ENCODE data around the gene RIPOR1. TPM values are rescaled to one million over a fixed set of nuclear protein-coding genes. Genes with fewer than 3 reads are reported as not detected.

The RIPOR1 gene
- total RNA-seq, 1 donor from 2014 or later: 116 TPM

- H3K9ac ChIP-seq (ENCODE audit: low read length): peak overlapping the region; percentile 99
- peaks cover 28% of the 10 kb centered on the region for H4K20me1 ChIP-seq (ENCODE audit: insufficient read depth, low read length)
- H3K4me3 Mint-ChIP-seq (ENCODE audit: unreplicated experiment): peak overlapping the region; percentile 98
- no peaks in the 10 kb centered on the region for H3K36me3 ChIP-seq (ENCODE audit: insufficient read depth, low read length)
- FAIRE-seq (no peak), DNase-seq (ENCODE audit: low read depth) (peak; percentile 39)
- H2AFZ ChIP-seq (ENCODE audit: low read depth, low read length): peak overlapping the region; percentile 88
- H3K36me3 Mint-ChIP-seq (ENCODE audit: low read depth, unreplicated experiment): no peaks in the 10 kb centered on the region
- peak overlapping the region; percentile 99 for H3K4me2 ChIP-seq (ENCODE audit: low read length)
- no peaks in the 10 kb centered on the region for H3K27me3 Mint-ChIP-seq (ENCODE audit: low read depth, unreplicated experiment)
- peaks cover 63% of the 10 kb centered on the region for H3K79me2 ChIP-seq (ENCODE audit: insufficient read depth, low read length)
- H3K9me3 ChIP-seq (ENCODE audit: insufficient read depth, low read depth, low read length): no peaks in the 10 kb centered on the region
- H3K27me3 ChIP-seq (ENCODE audit: insufficient read depth, low read length): no peaks in the 10 kb centered on the region
- peak overlapping the region; percentile 87 for H3K27ac Mint-ChIP-seq (ENCODE audit: unreplicated experiment)
- peak overlapping the region; percentile 86 for H3K4me3 ChIP-seq (ENCODE audit: insufficient read depth, low read depth, low read length)
- H3K4me1 Mint-ChIP-seq (ENCODE audit: low read depth, unreplicated experiment): peaks cover 16% of the 10 kb centered on the region
- no peaks in the 10 kb centered on the region for H3K9me3 Mint-ChIP-seq (ENCODE audit: unreplicated experiment)
- no peak for TF ChIP-seq CTCF (IDR thresholded peaks at IDR 0.05; ENCODE audit: insufficient read depth, low read depth, low read length)
- TF ChIP-seq EZH2 (IDR thresholded peaks at IDR 0.05; ENCODE audit: insufficient read depth, low read length): no peak
- peak overlapping the region; percentile 64 for H3K27ac ChIP-seq (ENCODE audit: low read depth, low read length)
- peaks cover 16% of the 10 kb centered on the region for H3K4me1 ChIP-seq (ENCODE audit: insufficient read depth, low read length)
Observed at GRCh38 chr16:67481561-67482232, 46.9 kb upstream of the RIPOR1 start.

- no peaks in the 10 kb centered on the region for H3K27me3 ChIP-seq (ENCODE audit: insufficient read depth, low read length)
- H3K4me2 ChIP-seq (ENCODE audit: low read length): peak overlapping the region; percentile 99
- H3K4me1 ChIP-seq (ENCODE audit: insufficient read depth, low read length): peaks cover 16% of the 10 kb centered on the region
- H3K9me3 ChIP-seq (ENCODE audit: insufficient read depth, low read depth, low read length): no peaks in the 10 kb centered on the region
- no peaks in the 10 kb centered on the region for H3K9me3 Mint-ChIP-seq (ENCODE audit: unreplicated experiment)
- H3K36me3 Mint-ChIP-seq (ENCODE audit: low read depth, unreplicated experiment): no peaks in the 10 kb centered on the region
- peaks cover 16% of the 10 kb centered on the region for H3K4me1 Mint-ChIP-seq (ENCODE audit: low read depth, unreplicated experiment)
- H3K4me3 ChIP-seq (ENCODE audit: insufficient read depth, low read depth, low read length): peak overlapping the region; percentile 86
- H4K20me1 ChIP-seq (ENCODE audit: insufficient read depth, low read length): peaks cover 28% of the 10 kb centered on the region
- peak overlapping the region; percentile 98 for H3K4me3 Mint-ChIP-seq (ENCODE audit: unreplicated experiment)
- peaks cover 2% of the 10 kb centered on the region for H3K27me3 Mint-ChIP-seq (ENCODE audit: low read depth, unreplicated experiment)
- H3K27ac Mint-ChIP-seq (ENCODE audit: unreplicated experiment): peak overlapping the region; percentile 41
- H3K36me3 ChIP-seq (ENCODE audit: insufficient read depth, low read length): no peaks in the 10 kb centered on the region
- H3K27ac ChIP-seq (ENCODE audit: low read depth, low read length): peak overlapping the region; percentile 64
- peak overlapping the region; percentile 88 for H2AFZ ChIP-seq (ENCODE audit: low read depth, low read length)
- FAIRE-seq (no peak), DNase-seq (ENCODE audit: low read depth) (no peak)
- TF ChIP-seq EZH2 (IDR thresholded peaks at IDR 0.05; ENCODE audit: insufficient read depth, low read length): no peak
- TF ChIP-seq CTCF (IDR thresholded peaks at IDR 0.05; ENCODE audit: insufficient read depth, low read depth, low read length): no peak
- H3K9ac ChIP-seq (ENCODE audit: low read length): peak overlapping the region; percentile 99
- peaks cover 56% of the 10 kb centered on the region for H3K79me2 ChIP-seq (ENCODE audit: insufficient read depth, low read length)
Observed at GRCh38 chr16:67482233-67482924, 46.2 kb upstream of the RIPOR1 start.
